ENCODE measurements around the gene RSPH9.

GRCh38 chr6:43698584-43699349 lies 53.9 kb downstream of the RSPH9 start:
- TF ChIP-seq SIN3A (IDR thresholded peaks at IDR 0.05; ENCODE audit: borderline replicate concordance, insufficient read depth, low read depth, low read length) (no peak), CTCF (IDR thresholded peaks at IDR 0.05) (no peak)
